HUES48 (cell line): Measurements from ENCODE around the gene DBNL.
A peak's percentile ranks its signal among the peaks of the same experiment; 100 is the strongest.

ENCODE experiments used
- H3K27ac ChIP-seq: one replicate; pipeline ENCODE4 v1.7.0; 2013; ENCODE audit warnings: low read depth, low read length, inconsistent platforms
- H3K27me3 ChIP-seq: 2 replicates; pipeline ENCODE4 v1.6.1; 2013; ENCODE audit warnings: mild to moderate bottlenecking, low read length; ENCODE audit not compliant: control insufficient read depth, insufficient read depth
- H3K36me3 ChIP-seq: 2 replicates; pipeline ENCODE4 v1.6.1; 2013; ENCODE audit warnings: low read length; ENCODE audit not compliant: control insufficient read depth, insufficient read depth
- H3K4me1 ChIP-seq: 2 replicates; pipeline ENCODE4 v1.6.1; 2013; ENCODE audit warnings: mild to moderate bottlenecking, low read length; ENCODE audit not compliant: control insufficient read depth, insufficient read depth
- H3K4me3 ChIP-seq: 2 replicates; pipeline ENCODE4 v1.5.1; 2013; ENCODE audit warnings: mild to moderate bottlenecking, low read depth, low read length
- H3K9ac ChIP-seq: 2 replicates; pipeline ENCODE4 v1.6.1; 2013; ENCODE audit warnings: mild to moderate bottlenecking, low read depth, low read length, moderate library complexity
- H3K9me3 ChIP-seq: 2 replicates; pipeline ENCODE4 v1.6.1; 2013; ENCODE audit warnings: low read length; ENCODE audit not compliant: control insufficient read depth, insufficient read depth

DBNL gene

DNA sequence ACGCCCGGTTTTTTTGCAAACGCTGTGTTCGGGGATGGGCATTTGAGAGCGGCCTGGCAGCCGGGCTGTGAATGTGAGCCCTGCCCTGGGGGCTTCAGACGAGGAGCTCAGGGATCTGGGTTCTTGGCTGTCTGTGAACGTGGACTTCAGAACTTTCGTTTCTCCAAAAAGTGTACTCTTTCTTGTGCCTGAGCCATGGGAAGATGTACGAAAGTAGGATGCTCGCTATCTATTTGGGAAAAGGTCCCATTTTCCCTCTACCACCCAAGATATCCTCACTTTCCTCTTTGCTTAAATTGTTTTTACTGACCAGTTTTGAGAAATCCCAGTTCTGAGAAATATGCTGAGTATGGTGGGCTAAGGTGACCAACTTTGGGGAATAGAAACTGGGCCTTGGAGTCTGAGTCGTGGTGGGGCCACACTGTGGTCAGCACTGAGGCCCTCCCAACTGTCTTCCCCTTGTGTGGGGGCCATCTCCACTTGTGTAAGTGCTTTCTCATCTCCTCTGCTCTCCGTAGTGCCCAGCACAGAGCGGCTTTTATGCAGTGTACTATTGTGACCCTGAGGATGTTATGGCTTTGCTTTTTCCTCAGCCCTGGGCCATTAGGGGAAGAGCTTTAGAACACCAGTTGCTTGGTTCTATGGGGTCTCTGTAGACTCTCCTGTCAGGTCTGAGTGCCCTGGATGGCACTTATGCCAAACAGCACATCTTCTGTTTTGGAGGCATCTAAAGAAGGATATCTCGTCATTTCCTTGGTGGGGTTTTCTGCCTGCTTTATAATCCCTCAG, 918 bp downstream of the DBNL start:
- Histone ChIP-seq H3K9me3 (no peaks in the 10 kb centered on the region), H3K4me1 (peaks cover 4% of the 10 kb centered on the region; the same call in 1 of the 2 replicates), H3K27ac (peak overlapping the region; percentile 72), H3K9ac (peak overlapping the region; percentile 48), H3K36me3 (peaks cover 19% of the 10 kb centered on the region), H3K27me3 (no peaks in the 10 kb centered on the region; the same call in none of the 2 replicates), H3K4me3 (peak overlapping the region; percentile 78)

GRCh38 chr7:44046321-44047061, 2.0 kb downstream of the DBNL start:
- Histone ChIP-seq H3K4me3 (no peak overlapping the region), H3K9ac (no peak overlapping the region), H3K4me1 (peaks cover 4% of the 10 kb centered on the region; the same call in 1 of the 2 replicates), H3K27ac (no peak overlapping the region), H3K27me3 (no peaks in the 10 kb centered on the region; the same call in none of the 2 replicates), H3K36me3 (peaks cover 30% of the 10 kb centered on the region), H3K9me3 (no peaks in the 10 kb centered on the region)

GRCh38 chr7:44048031-44048795, 3.7 kb downstream of the DBNL start:
- H3K27ac ChIP-seq: no peak overlapping the region
- H3K4me3 ChIP-seq: no peak overlapping the region
- H3K4me1 ChIP-seq: peaks cover 4% of the 10 kb centered on the region; the same call in 1 of the 2 replicates
- H3K36me3 ChIP-seq: peaks cover 45% of the 10 kb centered on the region
- no peaks in the 10 kb centered on the region for H3K27me3 ChIP-seq
- no peak overlapping the region for H3K9ac ChIP-seq
- H3K9me3 ChIP-seq: no peaks in the 10 kb centered on the region

GRCh38 chr7:44050121-44050914, 5.8 kb downstream of the DBNL start:
- Histone ChIP-seq H3K36me3 (peaks cover 55% of the 10 kb centered on the region), H3K27me3 (no peaks in the 10 kb centered on the region), H3K4me3 (no peak overlapping the region), H3K4me1 (no peaks in the 10 kb centered on the region), H3K9me3 (no peaks in the 10 kb centered on the region), H3K27ac (no peak overlapping the region), H3K9ac (no peak overlapping the region)

DNA sequence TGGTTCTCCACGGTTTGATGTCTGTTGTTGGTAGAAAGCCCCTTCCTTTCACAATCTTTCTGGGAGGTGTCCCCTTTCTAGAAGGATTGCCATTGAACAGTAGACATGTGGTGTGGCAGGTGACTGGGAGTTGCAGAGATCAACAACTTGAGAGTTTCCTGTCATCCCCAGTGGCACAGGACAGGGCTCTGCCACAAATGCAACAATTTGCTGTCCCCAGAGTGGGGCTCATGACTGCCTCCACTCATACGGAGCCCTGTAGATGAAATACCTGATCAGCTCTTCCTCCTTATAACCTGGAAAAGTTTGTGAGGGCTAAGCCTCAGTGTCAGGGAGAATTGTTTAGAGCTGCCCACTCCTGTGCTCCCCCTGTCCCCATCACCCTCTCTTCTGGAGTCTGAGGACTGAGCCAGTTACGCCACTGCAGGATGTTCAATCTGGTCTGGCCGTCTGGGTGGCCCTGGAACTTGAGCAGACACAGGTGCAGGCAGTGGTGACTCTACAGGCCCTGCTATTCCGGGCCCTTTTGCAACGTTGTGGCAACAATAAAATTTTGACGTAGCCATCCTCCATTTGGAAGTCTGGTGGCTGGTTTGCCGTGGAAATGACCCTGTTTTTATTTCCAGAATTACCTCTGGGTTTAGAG, 6.5 kb downstream of the DBNL start:
- Histone ChIP-seq H3K4me3 (no peak overlapping the region), H3K9ac (no peak overlapping the region), H3K4me1 (no peaks in the 10 kb centered on the region), H3K36me3 (peaks cover 55% of the 10 kb centered on the region), H3K27me3 (no peaks in the 10 kb centered on the region), H3K27ac (no peak overlapping the region), H3K9me3 (no peaks in the 10 kb centered on the region)

GRCh38 chr7:44051611-44052220, 7.2 kb downstream of the DBNL start:
- peaks cover 53% of the 10 kb centered on the region for H3K36me3 ChIP-seq
- H3K27me3 ChIP-seq: no peaks in the 10 kb centered on the region
- no peak overlapping the region for H3K9ac ChIP-seq
- no peak overlapping the region for H3K4me3 ChIP-seq
- H3K27ac ChIP-seq: no peak overlapping the region
- H3K9me3 ChIP-seq: no peaks in the 10 kb centered on the region
- no peaks in the 10 kb centered on the region for H3K4me1 ChIP-seq

DNA sequence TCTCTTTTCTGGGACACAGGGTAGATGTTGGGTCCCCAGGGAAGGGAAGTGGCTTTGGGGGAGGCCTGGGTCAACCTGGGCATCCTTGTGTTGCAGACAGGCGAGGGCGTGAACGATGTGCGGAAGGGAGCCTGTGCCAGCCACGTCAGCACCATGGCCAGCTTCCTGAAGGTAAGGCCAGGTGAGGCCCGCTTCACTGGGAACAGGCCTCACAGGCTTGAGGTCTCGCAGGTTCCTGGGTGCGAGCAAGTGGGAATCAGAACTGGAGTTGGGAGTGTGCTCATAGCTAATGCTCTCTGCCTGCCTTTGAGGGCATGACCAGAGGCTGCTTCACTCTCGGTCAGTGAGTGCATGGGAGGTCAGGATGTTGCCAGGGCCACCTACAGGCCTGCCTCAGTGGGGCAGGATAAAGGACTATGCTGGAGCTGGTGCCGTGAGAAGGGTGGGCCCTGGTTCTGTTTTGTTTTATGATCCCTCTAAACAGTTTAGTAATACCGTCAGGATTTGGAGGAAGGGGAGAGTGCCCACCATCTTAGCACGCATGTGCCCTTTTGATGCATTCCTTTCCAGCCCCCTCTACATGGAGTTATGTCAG, 8.4 kb downstream of the DBNL start:
- Histone ChIP-seq H3K27me3 (no peaks in the 10 kb centered on the region), H3K9me3 (no peaks in the 10 kb centered on the region), H3K4me3 (no peak overlapping the region), H3K4me1 (no peaks in the 10 kb centered on the region), H3K36me3 (peaks cover 62% of the 10 kb centered on the region), H3K27ac (no peak overlapping the region), H3K9ac (no peak overlapping the region)

GRCh38 chr7:44056681-44057080, 12.2 kb downstream of the DBNL start:
- Histone ChIP-seq H3K27me3 (no peaks in the 10 kb centered on the region), H3K9me3 (no peaks in the 10 kb centered on the region), H3K4me3 (no peak overlapping the region), H3K27ac (no peak overlapping the region), H3K9ac (no peak overlapping the region), H3K4me1 (no peaks in the 10 kb centered on the region), H3K36me3 (peaks cover 76% of the 10 kb centered on the region)

DNA sequence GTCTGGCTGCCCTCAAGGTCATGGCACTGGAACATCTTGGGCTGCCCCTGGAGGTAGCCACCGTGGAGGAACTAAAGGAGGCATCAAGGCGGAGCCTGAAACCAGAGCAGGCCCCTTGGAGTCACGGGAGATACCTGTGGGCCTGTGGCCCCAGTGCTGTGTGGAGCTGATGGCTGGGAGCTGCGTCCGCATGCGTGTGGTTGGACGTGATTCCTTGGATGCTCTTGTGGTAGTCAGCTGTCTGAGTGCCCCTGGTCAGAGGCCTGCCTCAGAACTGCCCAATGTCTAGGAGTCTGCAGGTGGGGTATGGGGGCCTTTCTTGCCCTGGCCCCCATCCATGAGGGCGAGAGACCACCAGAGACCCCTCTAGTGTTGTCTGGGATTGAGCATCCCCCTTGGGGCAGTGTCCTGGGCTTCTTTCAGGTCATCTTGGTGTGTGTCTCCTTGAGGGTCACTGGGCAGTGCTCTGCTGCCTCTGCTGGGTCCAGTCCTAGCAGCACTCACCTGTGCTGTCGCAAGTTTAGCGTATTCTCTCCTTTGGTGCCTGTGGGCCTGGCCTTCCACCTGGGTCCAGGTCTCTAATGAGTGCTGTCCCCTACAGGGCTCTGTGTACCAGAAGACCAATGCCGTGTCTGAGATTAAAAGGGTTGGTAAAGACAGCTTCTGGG, 12.8 kb downstream of the DBNL start:
- Histone ChIP-seq H3K36me3 (peaks cover 77% of the 10 kb centered on the region), H3K4me1 (no peaks in the 10 kb centered on the region), H3K9ac (no peak overlapping the region), H3K9me3 (no peaks in the 10 kb centered on the region), H3K27ac (no peak overlapping the region), H3K27me3 (no peaks in the 10 kb centered on the region), H3K4me3 (no peak overlapping the region)
